HEK293 (cell line): ENCODE data around the gene TOP3A.

Source experiments
- BCL11B ChIP-seq: fragments of 450-650 bp; formaldehyde crosslinking; IDR thresholded peaks from 2 replicates; pipeline ENCODE4 v1.5.1; 2016; ENCODE audit warnings: low read depth, missing biosample characterization, missing genetic modification characterization
- CTCF ChIP-seq: fragments of 450-650 bp; formaldehyde crosslinking; IDR thresholded peaks from 2 replicates; pipeline ENCODE4 v1.5.1; 2016; ENCODE audit warnings: missing biosample characterization, missing genetic modification characterization
- IKZF3 ChIP-seq: fragments of 450-650 bp; IDR thresholded peaks from 2 replicates; pipeline ENCODE4 v1.5.0; 2018; ENCODE audit warnings: missing biosample characterization, mild to moderate bottlenecking, missing genetic modification characterization, moderate library complexity
- KLF1 ChIP-seq: fragments of 450-650 bp; formaldehyde crosslinking; IDR thresholded peaks from 2 replicates; pipeline ENCODE4 v1.5.1; 2016; ENCODE audit warnings: missing biosample characterization, missing genetic modification characterization
- KLF10 ChIP-seq: fragments of 450-650 bp; IDR thresholded peaks from 2 replicates; pipeline ENCODE4 v1.5.1; 2018; ENCODE audit warnings: missing biosample characterization, mild to moderate bottlenecking, missing genetic modification characterization
- KLF8 ChIP-seq: fragments of 450-650 bp; formaldehyde crosslinking; IDR thresholded peaks from 2 replicates; pipeline ENCODE4 v1.5.1; 2016; ENCODE audit warnings: missing biosample characterization, missing genetic modification characterization
- MZF1 ChIP-seq: fragments of 450-650 bp; formaldehyde crosslinking; IDR thresholded peaks from 2 replicates; pipeline ENCODE4 v1.5.1; 2017; ENCODE audit warnings: missing biosample characterization, missing genetic modification characterization, borderline replicate concordance
- OSR2 ChIP-seq: fragments of 450-650 bp; formaldehyde crosslinking; IDR thresholded peaks from 2 replicates; pipeline ENCODE4 v1.5.1; 2016; ENCODE audit warnings: missing biosample characterization, missing genetic modification characterization
- PRDM10 ChIP-seq: fragments of 450-650 bp; formaldehyde crosslinking; IDR thresholded peaks from 2 replicates; pipeline ENCODE4 v1.5.1; 2016; ENCODE audit warnings: missing biosample characterization, missing genetic modification characterization
- SP7 ChIP-seq: fragments of 450-650 bp; formaldehyde crosslinking; IDR thresholded peaks from 2 replicates; pipeline ENCODE4 v1.5.1; 2016; ENCODE audit warnings: missing biosample characterization, missing genetic modification characterization
- WT1 ChIP-seq: fragments of 450-650 bp; formaldehyde crosslinking; IDR thresholded peaks from 2 replicates; pipeline ENCODE4 v1.5.1; 2016; ENCODE audit warnings: missing biosample characterization, missing genetic modification characterization
- YY2 ChIP-seq: fragments of 450-650 bp; formaldehyde crosslinking; IDR thresholded peaks from 2 replicates; pipeline ENCODE4 v1.5.1; 2016; ENCODE audit warnings: missing biosample characterization, missing genetic modification characterization
- ZBTB48 ChIP-seq: fragments of 450-650 bp; formaldehyde crosslinking; IDR thresholded peaks from 2 replicates; pipeline ENCODE4 v1.5.1; 2016; ENCODE audit warnings: missing biosample characterization, missing genetic modification characterization
- ZEB2 ChIP-seq: fragments of 450-650 bp; formaldehyde crosslinking; IDR thresholded peaks from 2 replicates; pipeline ENCODE4 v1.5.1; 2016; ENCODE audit warnings: missing biosample characterization, missing genetic modification characterization
- ZNF19 ChIP-seq: fragments of 450-650 bp; formaldehyde crosslinking; IDR thresholded peaks from 2 replicates; pipeline ENCODE4; 2016; ENCODE audit warnings: missing biosample characterization, missing genetic modification characterization, low read depth
- ZNF2 ChIP-seq: fragments of 450-650 bp; formaldehyde crosslinking; IDR thresholded peaks from 2 replicates; pipeline ENCODE4 v1.5.1; 2016; ENCODE audit warnings: missing biosample characterization, missing genetic modification characterization
- ZNF211 ChIP-seq: fragments of 450-650 bp; formaldehyde crosslinking; IDR thresholded peaks from 2 replicates; pipeline ENCODE4 v1.5.1; 2016; ENCODE audit warnings: low read depth, missing biosample characterization, missing genetic modification characterization
- ZNF223 ChIP-seq: fragments of 450-650 bp; formaldehyde crosslinking; IDR thresholded peaks from 2 replicates; pipeline ENCODE4 v1.5.1; 2016; ENCODE audit warnings: missing biosample characterization, missing genetic modification characterization
- ZNF324 ChIP-seq: fragments of 450-650 bp; formaldehyde crosslinking; IDR thresholded peaks from 2 replicates; pipeline ENCODE4 v1.5.1; 2016; ENCODE audit warnings: missing biosample characterization, missing genetic modification characterization
- ZNF335 ChIP-seq: fragments of 450-650 bp; formaldehyde crosslinking; conservative IDR thresholded peaks from 2 replicates; pipeline ENCODE4 v1.5.1; 2016; ENCODE audit warnings: missing biosample characterization, missing genetic modification characterization
- ZNF341 ChIP-seq: fragments of 450-650 bp; formaldehyde crosslinking; IDR thresholded peaks from 2 replicates; pipeline ENCODE4; 2016; ENCODE audit warnings: low read depth, missing biosample characterization, missing genetic modification characterization
- ZNF362 ChIP-seq: fragments of 450-650 bp; formaldehyde crosslinking; IDR thresholded peaks from 2 replicates; pipeline ENCODE4 v1.5.1; 2016; ENCODE audit warnings: missing biosample characterization, missing genetic modification characterization
- ZNF37A ChIP-seq: fragments of 450-650 bp; IDR thresholded peaks from 2 replicates; pipeline ENCODE4 v1.5.1; 2018; ENCODE audit warnings: missing biosample characterization, missing genetic modification characterization
- ZNF560 ChIP-seq: fragments of 450-650 bp; formaldehyde crosslinking; IDR thresholded peaks from 2 replicates; pipeline ENCODE4 v1.5.1; 2017; ENCODE audit warnings: missing biosample characterization, missing genetic modification characterization, borderline replicate concordance
- ZNF626 ChIP-seq: fragments of 450-650 bp; sonication (Bioruptor Pico); formaldehyde crosslinking; IDR thresholded peaks from 2 replicates; pipeline ENCODE4 v1.5.1; 2018; ENCODE audit warnings: missing biosample characterization, missing genetic modification characterization, inconsistent platforms
- ZNF629 ChIP-seq: fragments of 450-650 bp; formaldehyde crosslinking; IDR thresholded peaks from 2 replicates; pipeline ENCODE4 v1.5.1; 2017; ENCODE audit warnings: missing biosample characterization, missing genetic modification characterization
- ZNF658 ChIP-seq: fragments of 450-650 bp; formaldehyde crosslinking; IDR thresholded peaks from 2 replicates; pipeline ENCODE4; 2016; ENCODE audit warnings: missing biosample characterization, missing genetic modification characterization
- ZNF660 ChIP-seq: fragments of 450-650 bp; IDR thresholded peaks from 2 replicates; pipeline ENCODE4 v1.5.1; 2018; ENCODE audit warnings: missing biosample characterization, mild to moderate bottlenecking, missing genetic modification characterization
- ZNF747 ChIP-seq: fragments of 450-650 bp; formaldehyde crosslinking; IDR thresholded peaks from 2 replicates; pipeline ENCODE4 v1.5.1; 2016; ENCODE audit warnings: missing biosample characterization, missing genetic modification characterization
- ZNF76 ChIP-seq: fragments of 450-650 bp; formaldehyde crosslinking; IDR thresholded peaks from 2 replicates; pipeline ENCODE4; 2016; ENCODE audit warnings: low read depth, missing biosample characterization, missing genetic modification characterization, borderline replicate concordance
- ZNF777 ChIP-seq: fragments of 450-650 bp; formaldehyde crosslinking; IDR thresholded peaks from 2 replicates; pipeline ENCODE4 v1.5.1; 2017; ENCODE audit warnings: missing biosample characterization, missing genetic modification characterization, borderline replicate concordance
- ZNF792 ChIP-seq: fragments of 450-650 bp; formaldehyde crosslinking; IDR thresholded peaks from 2 replicates; pipeline ENCODE4 v1.5.1; 2016; ENCODE audit warnings: missing biosample characterization, missing genetic modification characterization
- ZNF837 ChIP-seq: fragments of 450-650 bp; formaldehyde crosslinking; IDR thresholded peaks from 2 replicates; pipeline ENCODE4 v1.5.1; 2016; ENCODE audit warnings: missing biosample characterization, missing genetic modification characterization
- ZSCAN18 ChIP-seq: fragments of 450-650 bp; formaldehyde crosslinking; IDR thresholded peaks from 2 replicates; pipeline ENCODE4 v1.5.1; 2016; ENCODE audit warnings: missing biosample characterization, missing genetic modification characterization

TOP3A gene

GRCh38 chr17:18260332-18261145 lies 54.3 kb downstream of the TOP3A start, which contains the start of gene MIEF2 (continued):
- TF ChIP-seq ZNF660 (tag by site-specific recombination) (no peak), ZNF341 (tag by site-specific recombination) (no peak), IKZF3 (no peak), ZNF792 (tag by site-specific recombination) (no peak), YY2 (tag by site-specific recombination) (no peak), ZBTB48 (tag by site-specific recombination) (peak; percentile 83), ZNF629 (tag by site-specific recombination) (peak; percentile 49; the same call in 1 of the 2 replicates), KLF1 (peak; percentile 86), KLF8 (peak; percentile 71), ZNF560 (tag by site-specific recombination) (no peak), CTCF (tag by site-specific recombination) (no peak), ZNF76 (tag by site-specific recombination) (peak; percentile 65; the same call in 1 of the 2 replicates), ZNF837 (no peak), ZNF324 (tag by site-specific recombination) (peak; percentile 43; the same call in 1 of the 2 replicates), ZNF335 (tag by site-specific recombination) (peak; percentile 98), ZNF747 (tag by site-specific recombination) (no peak), BCL11B (tag by site-specific recombination) (peak; percentile 79; the same call in 1 of the 2 replicates), MZF1 (tag by site-specific recombination) (no peak), ZSCAN18 (tag by site-specific recombination) (no peak), KLF10 (tag by site-specific recombination) (peak; percentile 71), ZNF658 (tag by site-specific recombination) (no peak), SP7 (peak; percentile 64; the same call in 1 of the 2 replicates), ZNF626 (tag by site-specific recombination) (no peak), WT1 (0 out of 2 replicates have a peak, but pooled peaks have one; percentile 13), ZNF223 (no peak), ZNF2 (0 out of 2 replicates have a peak, but pooled peaks have one; percentile 28), OSR2 (tag by site-specific recombination) (no peak), ZNF19 (tag by site-specific recombination) (no peak), ZNF362 (no peak), ZEB2 (peak; percentile 90), PRDM10 (tag by site-specific recombination) (peak; percentile 97), ZNF777 (tag by site-specific recombination) (peak; percentile 90; the same call in 1 of the 2 replicates), ZNF37A (tag by site-specific recombination) (no peak), ZNF211 (tag by site-specific recombination) (no peak)
